ENCODE data around the gene RIMS4.
"Not testable (repeated sequence)": the region's sequence is repeated elsewhere in the genome, so short reads cannot be mapped to it uniquely, and the experiment has no call there.

Gene RIMS4

GRCh38 chr20:44790638-44791393 is 19.5 kb downstream of the RIMS4 start:
- no peak for FAIRE-seq

- FAIRE-seq, result no peak
Measured at GRCh38 chr20:44788706-44789456, 21.5 kb downstream of the RIMS4 start.

- no peak for FAIRE-seq
Measured at GRCh38 chr20:44787299-44787698, 23.0 kb downstream of the RIMS4 start.

GRCh38 chr20:44785768-44786167 is 24.6 kb downstream of the RIMS4 start:
- no peak for FAIRE-seq

GRCh38 chr20:44784688-44785087 is 25.7 kb downstream of the RIMS4 start:
- no peak for FAIRE-seq

- FAIRE-seq, result no peak
Measured at GRCh38 chr20:44781791-44782190, 28.6 kb downstream of the RIMS4 start.

- no peak for FAIRE-seq
Measured at GRCh38 chr20:44781118-44781517, 29.2 kb downstream of the RIMS4 start.

- FAIRE-seq, result no peak
Measured at GRCh38 chr20:44780226-44780625, 30.1 kb downstream of the RIMS4 start.

GRCh38 chr20:44776980-44777379 is 33.4 kb downstream of the RIMS4 start:
- FAIRE-seq, result no peak

- FAIRE-seq, result no peak
Measured at GRCh38 chr20:44773070-44773829, 37.1 kb downstream of the RIMS4 start.

GRCh38 chr20:44772636-44773035 is 37.7 kb downstream of the RIMS4 start:
- no peak for FAIRE-seq

- FAIRE-seq, result no peak
Measured at GRCh38 chr20:44771172-44771535, 39.2 kb downstream of the RIMS4 start.

- no peak for FAIRE-seq
Measured at GRCh38 chr20:44770484-44771171, 39.7 kb downstream of the RIMS4 start.

- no peak for FAIRE-seq
Measured at GRCh38 chr20:44769481-44769863, 40.9 kb downstream of the RIMS4 start.

GRCh38 chr20:44768854-44769480 is 41.4 kb downstream of the RIMS4 start:
- FAIRE-seq, result no peak

- FAIRE-seq, result no peak
Measured at GRCh38 chr20:44768256-44768655, 42.1 kb downstream of the RIMS4 start.

- no peak for FAIRE-seq
Measured at GRCh38 chr20:44765701-44766347, 44.5 kb downstream of the RIMS4 start.

- FAIRE-seq, result no peak
Measured at GRCh38 chr20:44765091-44765490, 45.3 kb downstream of the RIMS4 start.

- FAIRE-seq, result not testable (repeated sequence)
Measured at GRCh38 chr20:44763798-44764197, 46.5 kb downstream of the RIMS4 start.

- FAIRE-seq, result no peak
Measured at GRCh38 chr20:44762466-44763140, 47.7 kb downstream of the RIMS4 start.

- FAIRE-seq, result no peak
Measured at GRCh38 chr20:44761423-44761822, 48.9 kb downstream of the RIMS4 start.

All from G401.6 (cell line).